ENCODE data around the gene DNAJC30. TPM values are rescaled to one million over a fixed set of nuclear protein-coding genes. Genes with fewer than 3 reads are reported as not detected.

Gene DNAJC30
- total and polyA plus RNA-seq, 10 of the 15 experiments (the other 5 are each of a cell fraction or from before 2014, with no cell fraction given): 2.1 to 19.0 (median 7.9) TPM

DNA sequence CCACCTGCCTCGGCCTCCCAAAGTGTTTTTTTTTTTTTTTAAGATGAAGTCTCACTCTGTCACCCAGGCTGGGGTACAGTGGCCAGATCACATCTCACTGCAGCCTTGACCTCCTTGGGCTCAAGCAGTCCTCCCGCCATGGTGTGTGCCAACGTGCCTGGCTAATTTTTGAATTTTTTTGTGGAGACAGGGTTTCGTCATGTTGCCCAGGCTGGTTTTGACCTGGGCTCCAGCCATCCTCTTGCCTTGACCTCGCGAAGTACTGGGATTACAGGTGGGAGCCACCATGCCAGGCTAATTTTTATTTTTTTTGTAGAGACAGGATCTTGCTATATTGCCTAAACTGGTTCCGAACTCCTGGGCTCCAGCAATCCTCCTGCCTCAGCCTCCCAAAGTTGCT, 49.9 kb downstream of the DNAJC30 start:
- ChIA-PET SMC1A (ENCODE audit: uncharacterized antibody, unreplicated experiment) (no interaction called here), RAD21 (ENCODE audit: unreplicated experiment) (interaction anchor here (0.7 kb wide), 1 partner anchor 19 kb away, joined by 4 read pairs; no protein-coding TSS in a partner anchor), CTCF (interaction anchor here (1.0 kb wide), 1 partner anchor 92 kb away, joined by 4 read pairs; no protein-coding TSS in a partner anchor), POLR2A (interaction anchor here (0.6 kb wide), 1 partner anchor 10 kb away, joined by 5 read pairs; no protein-coding TSS in a partner anchor)
- TF ChIP-seq BHLHE40 (IDR thresholded peaks at IDR 0.05; ENCODE audit: borderline replicate concordance in 1 of 2, low read depth in 2 of 2, low read length in 1 of 2) (no peak), RB1 (IDR thresholded peaks at IDR 0.05; ENCODE audit: borderline replicate concordance) (no peak), HDAC2 (IDR thresholded peaks at IDR 0.05) (no peak), CEBPB (IDR thresholded peaks at IDR 0.05; ENCODE audit: borderline replicate concordance in 1 of 2, low read depth in 2 of 2, low read length in 2 of 2) (no peak), WRNIP1 (IDR thresholded peaks at IDR 0.05; ENCODE audit: borderline replicate concordance, low read depth, low read length) (no peak), KDM1A (IDR thresholded peaks at IDR 0.05; ENCODE audit: borderline replicate concordance) (no peak), SMAD5 (IDR thresholded peaks at IDR 0.05; ENCODE audit: low read depth) (no peak), CREM (IDR thresholded peaks at IDR 0.05; ENCODE audit: low read depth) (no peak), LARP7 (IDR thresholded peaks at IDR 0.05) (no peak), SUZ12 (IDR thresholded peaks at IDR 0.05; ENCODE audit: unreplicated experiment) (no peak), CREB1 (IDR thresholded peaks at IDR 0.05; ENCODE audit: low read depth) (no peak), SKIL (IDR thresholded peaks at IDR 0.05; ENCODE audit: low read depth, poor library complexity, severe bottlenecking) (no peak), CHD4 (IDR thresholded peaks at IDR 0.05) (no peak)
- TF ChIP-seq, protein P1, sequence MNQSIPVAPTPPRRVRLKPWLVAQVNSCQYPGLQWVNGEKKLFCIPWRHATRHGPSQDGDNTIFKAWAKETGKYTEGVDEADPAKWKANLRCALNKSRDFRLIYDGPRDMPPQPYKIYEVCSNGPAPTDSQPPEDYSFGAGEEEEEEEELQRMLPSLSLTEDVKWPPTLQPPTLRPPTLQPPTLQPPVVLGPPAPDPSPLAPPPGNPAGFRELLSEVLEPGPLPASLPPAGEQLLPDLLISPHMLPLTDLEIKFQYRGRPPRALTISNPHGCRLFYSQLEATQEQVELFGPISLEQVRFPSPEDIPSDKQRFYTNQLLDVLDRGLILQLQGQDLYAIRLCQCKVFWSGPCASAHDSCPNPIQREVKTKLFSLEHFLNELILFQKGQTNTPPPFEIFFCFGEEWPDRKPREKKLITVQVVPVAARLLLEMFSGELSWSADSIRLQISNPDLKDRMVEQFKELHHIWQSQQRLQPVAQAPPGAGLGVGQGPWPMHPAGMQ (IDR thresholded peaks at IDR 0.05; ENCODE audit: borderline replicate concordance): no peak
- H3K4me1 ChIP-seq (ENCODE audit: control insufficient read depth, insufficient read depth, low read length): no peaks in the 10 kb centered on the region
- H3K4me3 ChIP-seq: no peak overlapping the region
- H3K9ac ChIP-seq (ENCODE audit: control insufficient read depth, insufficient read depth, low read length): no peak overlapping the region
- WGBS (ENCODE audit: insufficient coverage, insufficient replicate concordance, low lambda C conversion rate, missing lambda C conversion rate): 27% methylated on average over 7 of the region's 7 CpGs
- H4K20me1 ChIP-seq (ENCODE audit: control insufficient read depth, insufficient read depth): no peaks in the 10 kb centered on the region
- no TSS peak for BruUV-seq (replicated peaks)
- ATAC-seq: no peak
- no peak for DNase-seq (ENCODE audit: low read depth, low spot score)
- no peak overlapping the region for H3K27ac ChIP-seq (ENCODE audit: control insufficient read depth, insufficient read depth)
- H3K4me2 ChIP-seq (ENCODE audit: control insufficient read depth, insufficient read depth): no peak overlapping the region
- H3K27me3 ChIP-seq (replicated peaks in 1 of 2; ENCODE audit: control insufficient read depth in 2 of 2, insufficient read depth in 2 of 2, low read length in 1 of 2): peaks cover 0 to 1% of the 10 kb centered on the region in 2 experiments; a peak in 2 of 4 replicates
- in situ Hi-C loops (cut with MboI) (no loop called here), intact Hi-C loops (cut with micrococcal nuclease; ENCODE audit: unreplicated experiment) (no loop called here)
- H3K9me3 ChIP-seq (replicated peaks; ENCODE audit: control insufficient read depth, insufficient read depth, low read length): no peaks in the 10 kb centered on the region
- FAIRE-seq: no peak
- H2AFZ ChIP-seq (ENCODE audit: control insufficient read depth, low read depth, low read length): no peak overlapping the region
- no peaks in the 10 kb centered on the region for H3K79me2 ChIP-seq (ENCODE audit: control insufficient read depth, insufficient read depth, low read length)
- no peaks in the 10 kb centered on the region for H3K36me3 ChIP-seq (ENCODE audit: control insufficient read depth in 2 of 2, insufficient read depth in 2 of 2, low read length in 1 of 2)
